ENCODE results near the gene TAF3.

The TAF3 gene

GRCh38 chr10:7913126-7913872 is 95.0 kb downstream of the TAF3 start:
- Histone ChIP-seq H3K79me1 (ENCODE audit: low read length) (peaks cover 5% of the 10 kb centered on the region), H2BK15ac (replicated peaks; ENCODE audit: low read depth) (no peak overlapping the region)

GRCh38 chr10:7915923-7916536 is 97.7 kb downstream of the TAF3 start:
- Histone ChIP-seq H3K9ac (ENCODE audit: low read length) (no peak overlapping the region), H2BK15ac (replicated peaks; ENCODE audit: low read depth) (no peak overlapping the region), H3K56ac (ENCODE audit: low read length) (no peak overlapping the region), H2BK5ac (ENCODE audit: low read length) (no peak overlapping the region), H3K18ac (ENCODE audit: low read length) (no peak overlapping the region), H3K79me2 (ENCODE audit: control insufficient read depth, insufficient read depth, low read length) (peaks cover 2% of the 10 kb centered on the region), H3K4me1 (ENCODE audit: control insufficient read depth, low read depth, low read length) (no peaks in the 10 kb centered on the region), H3K27me3 (ENCODE audit: insufficient read depth, low read length, poor library complexity) (no peaks in the 10 kb centered on the region), H2BK120ac (ENCODE audit: low read depth, low read length) (no peak overlapping the region), H3K4ac (ENCODE audit: low read depth, low read length) (no peak overlapping the region), H3K79me1 (ENCODE audit: low read length) (peaks cover 6% of the 10 kb centered on the region), H3K23ac (ENCODE audit: low read length) (no peak overlapping the region), H2AK5ac (ENCODE audit: low read length) (no peak overlapping the region), H3K27ac (ENCODE audit: low read depth, low read length) (no peak overlapping the region), H3K4me2 (ENCODE audit: low read length) (no peak overlapping the region), H4K5ac (ENCODE audit: low read length) (no peak overlapping the region), H3K4me3 (ENCODE audit: low read length) (no peak overlapping the region), H3K36me3 (ENCODE audit: control insufficient read depth, insufficient read depth, low read length) (no peaks in the 10 kb centered on the region), H4K8ac (ENCODE audit: low read depth, low read length) (no peak overlapping the region)
- DNase-seq: no peak
- WGBS (ENCODE audit: extremely low coverage, insufficient coverage, low lambda C conversion rate): no CpG with 5 or more reads among the region's 1 CpG

More at GRCh38 chr10:7913126-7913872, 95.0 kb downstream of the TAF3 start:
- no peak overlapping the region for H2BK5ac ChIP-seq (ENCODE audit: low read length)
- no peaks in the 10 kb centered on the region for H3K27me3 ChIP-seq (ENCODE audit: insufficient read depth, low read length, poor library complexity)
- no peak overlapping the region for H3K23ac ChIP-seq (ENCODE audit: low read length)
- H3K4ac ChIP-seq (ENCODE audit: low read depth, low read length): no peak overlapping the region
- no peak overlapping the region for H4K5ac ChIP-seq (ENCODE audit: low read length)
- H2BK120ac ChIP-seq (ENCODE audit: low read depth, low read length): no peak overlapping the region
- no peaks in the 10 kb centered on the region for H3K4me1 ChIP-seq (ENCODE audit: control insufficient read depth, low read depth, low read length)
- no peak overlapping the region for H3K4me3 ChIP-seq (ENCODE audit: low read length)
- H3K18ac ChIP-seq (ENCODE audit: low read length): peak overlapping the region; percentile 4
- no peak overlapping the region for H3K27ac ChIP-seq (ENCODE audit: low read depth, low read length)
- H3K9ac ChIP-seq (ENCODE audit: low read length): no peak overlapping the region
- no peak overlapping the region for H4K8ac ChIP-seq (ENCODE audit: low read depth, low read length)
- H3K79me2 ChIP-seq (ENCODE audit: control insufficient read depth, insufficient read depth, low read length): peaks cover 2% of the 10 kb centered on the region
- H3K4me2 ChIP-seq (ENCODE audit: low read length): no peak overlapping the region
- no peaks in the 10 kb centered on the region for H3K36me3 ChIP-seq (ENCODE audit: control insufficient read depth, insufficient read depth, low read length)
- H3K56ac ChIP-seq (ENCODE audit: low read length): no peak overlapping the region
- no CpG with 5 or more reads among the region's 3 CpGs for WGBS (ENCODE audit: extremely low coverage, insufficient coverage, low lambda C conversion rate)
- H2AK5ac ChIP-seq (ENCODE audit: low read length): no peak overlapping the region
- no peak for DNase-seq

- H2BK15ac ChIP-seq (replicated peaks; ENCODE audit: low read depth): no peak overlapping the region
- H3K4me1 ChIP-seq (ENCODE audit: control insufficient read depth, low read depth, low read length): no peaks in the 10 kb centered on the region
- no peak overlapping the region for H2AK5ac ChIP-seq (ENCODE audit: low read length)
- H3K4me3 ChIP-seq (ENCODE audit: low read length): no peak overlapping the region
- H3K27me3 ChIP-seq (ENCODE audit: insufficient read depth, low read length, poor library complexity): no peaks in the 10 kb centered on the region
- no peak overlapping the region for H3K56ac ChIP-seq (ENCODE audit: low read length)
- H3K79me1 ChIP-seq (ENCODE audit: low read length): peaks cover 5% of the 10 kb centered on the region
- no peak overlapping the region for H3K4me2 ChIP-seq (ENCODE audit: low read length)
- DNase-seq: no peak
- H3K79me2 ChIP-seq (ENCODE audit: control insufficient read depth, insufficient read depth, low read length): peaks cover 2% of the 10 kb centered on the region
- H3K23ac ChIP-seq (ENCODE audit: low read length): no peak overlapping the region
- no peak overlapping the region for H3K27ac ChIP-seq (ENCODE audit: low read depth, low read length)
- H3K9ac ChIP-seq (ENCODE audit: low read length): no peak overlapping the region
- 100% methylated on average over 2 of the region's 5 CpGs for WGBS (ENCODE audit: extremely low coverage, insufficient coverage, low lambda C conversion rate)
- H3K4ac ChIP-seq (ENCODE audit: low read depth, low read length): no peak overlapping the region
- no peak overlapping the region for H4K5ac ChIP-seq (ENCODE audit: low read length)
- no peak overlapping the region for H2BK120ac ChIP-seq (ENCODE audit: low read depth, low read length)
- no peak overlapping the region for H2BK5ac ChIP-seq (ENCODE audit: low read length)
- no peak overlapping the region for H4K8ac ChIP-seq (ENCODE audit: low read depth, low read length)
- no peaks in the 10 kb centered on the region for H3K36me3 ChIP-seq (ENCODE audit: control insufficient read depth, insufficient read depth, low read length)
- H3K18ac ChIP-seq (ENCODE audit: low read length): no peak overlapping the region
Observed at GRCh38 chr10:7917736-7918135, 99.4 kb downstream of the TAF3 start.

- no peak overlapping the region for H3K4me3 ChIP-seq (ENCODE audit: low read length)
- peaks cover 2% of the 10 kb centered on the region for H3K79me1 ChIP-seq (ENCODE audit: low read length)
- no peak overlapping the region for H4K8ac ChIP-seq (ENCODE audit: low read depth, low read length)
- H3K27me3 ChIP-seq (ENCODE audit: insufficient read depth, low read length, poor library complexity): no peaks in the 10 kb centered on the region
- H3K27ac ChIP-seq (ENCODE audit: low read depth, low read length): no peak overlapping the region
- peaks cover 2% of the 10 kb centered on the region for H3K79me2 ChIP-seq (ENCODE audit: control insufficient read depth, insufficient read depth, low read length)
- no peak overlapping the region for H3K23ac ChIP-seq (ENCODE audit: low read length)
- no peaks in the 10 kb centered on the region for H3K36me3 ChIP-seq (ENCODE audit: control insufficient read depth, insufficient read depth, low read length)
- no peak overlapping the region for H2AK5ac ChIP-seq (ENCODE audit: low read length)
- H4K5ac ChIP-seq (ENCODE audit: low read length): no peak overlapping the region
- no peaks in the 10 kb centered on the region for H3K4me1 ChIP-seq (ENCODE audit: control insufficient read depth, low read depth, low read length)
- no peak overlapping the region for H2BK120ac ChIP-seq (ENCODE audit: low read depth, low read length)
- no peak overlapping the region for H3K9ac ChIP-seq (ENCODE audit: low read length)
- no peak overlapping the region for H3K56ac ChIP-seq (ENCODE audit: low read length)
- 100% methylated on average over 1 of the region's 3 CpGs for WGBS (ENCODE audit: extremely low coverage, insufficient coverage, low lambda C conversion rate)
- no peak overlapping the region for H2BK15ac ChIP-seq (replicated peaks; ENCODE audit: low read depth)
- no peak overlapping the region for H3K4me2 ChIP-seq (ENCODE audit: low read length)
- no peak overlapping the region for H3K18ac ChIP-seq (ENCODE audit: low read length)
- H3K4ac ChIP-seq (ENCODE audit: low read depth, low read length): no peak overlapping the region
- no peak overlapping the region for H2BK5ac ChIP-seq (ENCODE audit: low read length)
- peak; percentile 32 for DNase-seq
Observed at GRCh38 chr10:7922707-7923106, 104.4 kb downstream of the TAF3 start.

- DNase-seq: peak; percentile 14
- Histone ChIP-seq H3K18ac (ENCODE audit: low read length) (no peak overlapping the region), H3K79me2 (ENCODE audit: control insufficient read depth, insufficient read depth, low read length) (no peaks in the 10 kb centered on the region), H3K4me1 (ENCODE audit: control insufficient read depth, low read depth, low read length) (no peaks in the 10 kb centered on the region), H3K27me3 (ENCODE audit: insufficient read depth, low read length, poor library complexity) (no peaks in the 10 kb centered on the region), H3K56ac (ENCODE audit: low read length) (no peak overlapping the region), H3K9ac (ENCODE audit: low read length) (no peak overlapping the region), H2AK5ac (ENCODE audit: low read length) (no peak overlapping the region), H3K79me1 (ENCODE audit: low read length) (peaks cover 2% of the 10 kb centered on the region), H4K8ac (ENCODE audit: low read depth, low read length) (no peak overlapping the region), H2BK120ac (ENCODE audit: low read depth, low read length) (no peak overlapping the region), H3K27ac (ENCODE audit: low read depth, low read length) (no peak overlapping the region), H3K36me3 (ENCODE audit: control insufficient read depth, insufficient read depth, low read length) (no peaks in the 10 kb centered on the region), H4K5ac (ENCODE audit: low read length) (no peak overlapping the region), H3K4ac (ENCODE audit: low read depth, low read length) (no peak overlapping the region), H2BK15ac (replicated peaks; ENCODE audit: low read depth) (no peak overlapping the region), H3K4me3 (ENCODE audit: low read length) (no peak overlapping the region), H3K4me2 (ENCODE audit: low read length) (no peak overlapping the region), H2BK5ac (ENCODE audit: low read length) (no peak overlapping the region), H3K23ac (ENCODE audit: low read length) (no peak overlapping the region)
- no CpG with 5 or more reads among the region's 3 CpGs for WGBS (ENCODE audit: extremely low coverage, insufficient coverage, low lambda C conversion rate)
Observed at GRCh38 chr10:7928536-7928935, 110.2 kb downstream of the TAF3 start.
